ENCODE data around the gene SPATA1. TPM values are rescaled to one million over a fixed set of nuclear protein-coding genes. Genes with fewer than 3 reads are reported as not detected.

SPATA1 gene
- total and polyA plus RNA-seq, 12 donors = 0.22 to 2.9 (median 1.5) TPM

GRCh38 chr1:84476225-84476624 lies 30.0 kb upstream of the SPATA1 start:
- no peak for DNase-seq
- no peak for ATAC-seq
- intact Hi-C loops (cut with DNase I) = loop anchor here in 2 of 10 donors (5.0 to 10.0 kb wide), 2 partner anchors 96 to 129 kb away; partner anchors contain the start of gene CTBS (in 1 of the 2)
- TF ChIP-seq, protein P1, sequence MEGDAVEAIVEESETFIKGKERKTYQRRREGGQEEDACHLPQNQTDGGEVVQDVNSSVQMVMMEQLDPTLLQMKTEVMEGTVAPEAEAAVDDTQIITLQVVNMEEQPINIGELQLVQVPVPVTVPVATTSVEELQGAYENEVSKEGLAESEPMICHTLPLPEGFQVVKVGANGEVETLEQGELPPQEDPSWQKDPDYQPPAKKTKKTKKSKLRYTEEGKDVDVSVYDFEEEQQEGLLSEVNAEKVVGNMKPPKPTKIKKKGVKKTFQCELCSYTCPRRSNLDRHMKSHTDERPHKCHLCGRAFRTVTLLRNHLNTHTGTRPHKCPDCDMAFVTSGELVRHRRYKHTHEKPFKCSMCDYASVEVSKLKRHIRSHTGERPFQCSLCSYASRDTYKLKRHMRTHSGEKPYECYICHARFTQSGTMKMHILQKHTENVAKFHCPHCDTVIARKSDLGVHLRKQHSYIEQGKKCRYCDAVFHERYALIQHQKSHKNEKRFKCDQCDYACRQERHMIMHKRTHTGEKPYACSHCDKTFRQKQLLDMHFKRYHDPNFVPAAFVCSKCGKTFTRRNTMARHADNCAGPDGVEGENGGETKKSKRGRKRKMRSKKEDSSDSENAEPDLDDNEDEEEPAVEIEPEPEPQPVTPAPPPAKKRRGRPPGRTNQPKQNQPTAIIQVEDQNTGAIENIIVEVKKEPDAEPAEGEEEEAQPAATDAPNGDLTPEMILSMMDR (IDR thresholded peaks at IDR 0.05) = no peak
- 38 to 45% methylated on average over 1 of the region's 1 CpG for WGBS, 2 donors
- Histone ChIP-seq H3K27me3 (peaks cover 0 to 71% (median 61%) of the 10 kb centered on the region in 7 donors), H3K9me3 (peaks cover 0 to 6% (median 0%) of the 10 kb centered on the region in 11 donors), H3K4me1 (peaks cover 0 to 21% (median 15%) of the 10 kb centered on the region in 9 donors), H3K27ac (no peak overlapping the region), H3K36me3 (peaks cover 0 to 3% (median 0%) of the 10 kb centered on the region in 9 donors), H3K4me3 (no peak overlapping the region)

DNA sequence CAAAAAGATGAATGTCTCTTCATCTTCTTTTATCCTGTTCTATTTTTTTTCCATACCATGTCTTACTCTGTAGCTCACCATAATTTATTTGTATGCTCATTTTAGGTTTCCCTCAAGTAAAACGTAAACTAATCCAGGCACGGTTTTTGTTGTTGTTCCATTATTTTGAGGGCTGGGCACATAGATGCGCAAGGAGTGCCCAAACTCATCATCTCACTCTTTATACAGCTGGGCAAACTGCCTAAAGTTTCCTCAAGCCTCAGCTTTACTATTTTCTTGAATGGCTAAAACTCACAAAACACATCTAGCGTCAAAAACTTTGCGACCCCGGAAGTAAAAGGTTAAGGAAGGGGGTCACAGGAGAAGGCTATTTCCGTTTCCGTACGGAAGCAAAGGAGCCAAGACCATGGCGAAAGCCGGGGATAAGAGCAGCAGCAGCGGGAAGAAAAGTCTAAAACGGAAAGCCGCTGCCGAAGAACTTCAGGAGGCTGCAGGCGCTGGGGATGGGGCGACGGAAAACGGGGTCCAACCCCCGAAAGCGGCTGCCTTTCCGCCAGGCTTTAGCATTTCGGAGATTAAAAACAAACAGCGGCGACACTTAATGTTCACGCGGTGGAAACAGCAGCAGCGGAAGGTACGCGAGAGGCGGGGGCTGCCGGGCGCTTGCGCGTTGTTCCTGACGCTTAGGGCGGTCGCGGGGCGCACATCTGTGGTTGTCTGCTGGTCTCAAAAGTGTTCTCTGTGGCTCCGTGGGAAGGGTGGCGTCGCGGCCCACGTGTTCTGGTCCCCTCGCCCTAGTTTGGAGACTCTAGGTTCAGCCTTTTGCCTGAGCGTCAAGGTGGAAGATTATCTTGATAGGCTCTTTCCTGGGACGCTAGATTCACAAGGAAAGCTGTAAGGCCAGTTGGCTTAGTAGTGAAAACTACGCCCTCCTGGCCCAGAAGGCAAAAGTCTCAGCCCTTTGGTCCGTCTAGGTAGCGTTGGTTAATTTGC lies 27.0 kb upstream of the SPATA1 start, which contains the start of gene RPF1:
Gene RPF1 (plus strand): TSS at position 391 of the 993 bp plus-strand sequence. CDS start 16 bp downstream, at position 407.
- DNase-seq (peak; percentile 71 to 74), ATAC-seq (peak; percentile 95 to 98 (median 97))
- WGBS, 2 donors = 4 to 5% methylated on average over 51 of the region's 51 CpGs
- Histone ChIP-seq H3K4me1 (peaks cover 0 to 35% (median 23%) of the 10 kb centered on the region in 9 donors), H3K36me3 (peaks cover 0 to 32% (median 11%) of the 10 kb centered on the region in 9 donors), H3K9me3 (peaks cover 0 to 6% (median 0%) of the 10 kb centered on the region in 11 donors), H3K4me3 (peak within 1 kb of the TSS; percentile 54 to 88 (median 78)), H3K27ac (peak within 1 kb of the TSS; percentile 9 to 94 (median 86)), H3K27me3 (peaks cover 0 to 42% (median 36%) of the 10 kb centered on the region in 7 donors)
- intact Hi-C loops (cut with DNase I) = loop anchor here in 2 of 10 donors (1.0 to 10.0 kb wide), 3 partner anchors 27 to 126 kb away; partner anchors contain the start of genes CTBS (in 1 of the 2), GNG5 (in 1 of the 2) and SPATA1 (in 1 of the 2)
- TF ChIP-seq, protein P1 (IDR thresholded peaks at IDR 0.05) = no peak

- Histone ChIP-seq H3K4me3 (peak overlapping the region; percentile 54 to 88 (median 78)), H3K36me3 (peaks cover 0 to 40% (median 11%) of the 10 kb centered on the region in 9 donors), H3K4me1 (peaks cover 0 to 35% (median 23%) of the 10 kb centered on the region in 9 donors), H3K9me3 (peaks cover 0 to 6% (median 0%) of the 10 kb centered on the region in 11 donors), H3K27ac (peak overlapping the region in 9 of 10 donors; percentile 66 to 94 (median 87)), H3K27me3 (peaks cover 0 to 34% (median 28%) of the 10 kb centered on the region in 7 donors)
- ATAC-seq (peak in 1 of 8 donors; percentile 8), DNase-seq (no peak)
- TF ChIP-seq, protein P1 (IDR thresholded peaks at IDR 0.05) = no peak
- WGBS, 2 donors = 4 to 5% methylated on average over 9 of the region's 9 CpGs
- intact Hi-C loops (cut with DNase I) = loop anchor here in 2 of 10 donors (1.0 to 10.0 kb wide), 4 partner anchors 26 to 145 kb away; partner anchors contain the start of genes CTBS (in 1 of the 2), GNG5 (in 1 of the 2) and SPATA1 (in 1 of the 2)
These were observed 26.2 kb upstream of the SPATA1 start for GRCh38 chr1:84479998-84480397.

DNA sequence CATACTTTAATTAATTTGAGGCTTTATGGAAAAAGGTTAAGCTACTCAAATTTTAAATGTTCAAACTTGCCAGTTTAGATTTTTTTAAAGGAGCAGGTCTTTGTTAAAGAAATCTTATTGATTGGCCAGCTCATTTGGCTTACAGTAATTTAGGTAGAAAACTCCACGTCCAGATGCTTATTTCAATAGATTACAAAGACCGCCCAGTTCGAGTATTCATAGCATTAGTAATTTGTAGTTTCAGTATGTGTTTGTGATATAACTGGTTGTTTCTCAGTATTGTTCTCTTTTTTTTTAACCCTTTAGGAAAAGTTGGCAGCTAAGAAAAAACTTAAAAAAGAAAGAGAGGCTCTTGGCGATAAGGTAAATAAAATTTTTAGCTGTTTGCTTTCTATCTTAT lies 25.5 kb upstream of the SPATA1 start:
- intact Hi-C loops (cut with DNase I) = loop anchor here in 1 of 10 donors (10.0 kb wide), 1 partner anchor 144 kb away; no protein-coding TSS in a partner anchor

More for the DNA sequence above, 25.5 kb upstream of the SPATA1 start:
- DNase-seq (no peak), ATAC-seq (no peak)
- Histone ChIP-seq H3K27ac (no peak overlapping the region), H3K4me1 (peaks cover 0 to 35% (median 23%) of the 10 kb centered on the region in 9 donors), H3K4me3 (peak overlapping the region in 7 of 10 donors; percentile 55 to 88 (median 73)), H3K9me3 (peaks cover 0 to 6% (median 0%) of the 10 kb centered on the region in 11 donors), H3K27me3 (peaks cover 0 to 27% (median 21%) of the 10 kb centered on the region in 7 donors), H3K36me3 (peaks cover 0 to 47% (median 14%) of the 10 kb centered on the region in 9 donors)
- TF ChIP-seq, protein P1 (IDR thresholded peaks at IDR 0.05) = no peak
- 88 to 89% methylated on average over 4 of the region's 4 CpGs for WGBS, 2 donors
